GM12878 (cell line): ENCODE data around the gene ARHGEF3. TPM values are rescaled to one million over a fixed set of nuclear protein-coding genes. Genes with fewer than 3 reads are reported as not detected.

Source experiments
- ATAC-seq: fragments of 200-7000 bp; cut with Tn5 transposase; 3 replicates; pipeline ENCODE4 v1.9.1; 2020; ENCODE audit warnings: mild to moderate bottlenecking, moderate library complexity
- BruUV-seq: library from RNA; stranded (reverse); fragments of 400-500 nt; replicated peaks from 2 replicates; lab custom pipeline; 2021; lab: Mats Ljungman, UMichigan
- CTCF ChIA-PET: fragments of 300-600 bp; sonication (Branson Sonifier 250); formaldehyde crosslinking; extraction: SDS; loops from one replicate; lab custom pipeline; 2021; ENCODE audit warnings: inconsistent platforms; lab: Yijun Ruan, JAX
- POLR2A ChIA-PET: fragments of 350-600 bp; formaldehyde crosslinking; extraction: SDS; loops from one replicate; lab custom pipeline; 2021; ENCODE audit warnings: inconsistent platforms; lab: Charles Lee
- RAD21 ChIA-PET: fragments of 300-600 bp; sonication (Branson Sonifier 250); formaldehyde crosslinking; loops from one replicate; lab custom pipeline; 2023; ENCODE audit warnings: antibody characterized with exemption; ENCODE audit not compliant: unreplicated experiment; lab: Charles Lee
- SMC1A ChIA-PET: fragments of 300-600 bp; sonication (Branson Sonifier 250); formaldehyde crosslinking; loops from one replicate; lab custom pipeline; 2023; ENCODE audit not compliant: unreplicated experiment, uncharacterized antibody; lab: Charles Lee
- DNase-seq: peaks from one replicate; pipeline ENCODE4 v3.0.0-alpha.2; 2011; ENCODE audit warnings: low read depth, low spot score
- FAIRE-seq: peaks from 3 replicates; lab custom pipeline; 2011; peaks lifted over from hg19 to GRCh38; lab: Jason Lieb, UNC
- H2AFZ ChIP-seq: 2 replicates; pipeline ENCODE4 v1.6.0; 2011; ENCODE audit warnings: low read depth, low read length, control low read depth; ENCODE audit not compliant: control insufficient read depth
- H3K27ac ChIP-seq: 2 replicates; pipeline ENCODE4 v1.5.1; 2011; ENCODE audit warnings: control low read depth; ENCODE audit not compliant: control insufficient read depth, insufficient read depth
- H3K27me3 ChIP-seq, 2 experiments: replicated peaks in 1 of 2; 2 replicates each; pipeline versions ENCODE4 v1.6.0 to v1.6.1; 2011; ENCODE audit warnings: low read length in 1 of 2; ENCODE audit not compliant: control insufficient read depth in 2 of 2, insufficient read depth in 2 of 2
- H3K36me3 ChIP-seq, 2 experiments: 2 replicates each; pipeline ENCODE4 v1.5.1; 2011; ENCODE audit warnings: low read length in 1 of 2; ENCODE audit not compliant: control insufficient read depth in 2 of 2, insufficient read depth in 2 of 2
- H3K4me1 ChIP-seq: 2 replicates; pipeline ENCODE4 v1.6.1; 2011; ENCODE audit warnings: mild to moderate bottlenecking, low read length, moderate library complexity, mixed read lengths; ENCODE audit not compliant: control insufficient read depth, insufficient read depth
- H3K4me2 ChIP-seq: 2 replicates; pipeline ENCODE4 v1.6.0; 2011; ENCODE audit warnings: control low read depth; ENCODE audit not compliant: control insufficient read depth, insufficient read depth
- H3K4me3 ChIP-seq: fragments of 200-600 bp; sonication (generic); 2 replicates; pipeline ENCODE4 v1.5.1; 2016
- H3K79me2 ChIP-seq: 2 replicates; pipeline ENCODE4 v1.6.0; 2011; ENCODE audit warnings: low read length; ENCODE audit not compliant: control insufficient read depth, insufficient read depth
- H3K9ac ChIP-seq: 2 replicates; pipeline ENCODE4 v1.8.0; 2011; ENCODE audit warnings: low read length, control low read depth, mixed read lengths; ENCODE audit not compliant: control insufficient read depth, insufficient read depth
- H3K9me3 ChIP-seq: replicated peaks from 3 replicates; pipeline ENCODE4 v1.5.1; 2011; ENCODE audit warnings: mild to moderate bottlenecking, low read length; ENCODE audit not compliant: control insufficient read depth, insufficient read depth
- H4K20me1 ChIP-seq: 2 replicates; pipeline ENCODE4 v1.6.0; 2011; ENCODE audit not compliant: control insufficient read depth, insufficient read depth
- BCL3 ChIP-seq: IDR thresholded peaks from 2 replicates; pipeline ENCODE4 v1.6.1; 2011; ENCODE audit warnings: borderline replicate concordance, low read depth, mild to moderate bottlenecking, moderate library complexity, low read length; ENCODE audit not compliant: insufficient read depth, poor library complexity, severe bottlenecking
- E2F8 ChIP-seq: fragments of 450-650 bp; IDR thresholded peaks from 2 replicates; pipeline ENCODE4 v1.6.1; 2018; ENCODE audit warnings: mild to moderate bottlenecking, low read depth, moderate library complexity; ENCODE audit not compliant: partially characterized antibody
- JUNB ChIP-seq: IDR thresholded peaks from 2 replicates; pipeline ENCODE4 v1.6.1; 2016; ENCODE audit warnings: antibody characterized with exemption, mild to moderate bottlenecking
- JUND ChIP-seq: IDR thresholded peaks from 2 replicates; pipeline ENCODE4 v1.6.1; 2012; ENCODE audit warnings: low read depth, mild to moderate bottlenecking, low read length, improper control_type of control experiment, moderate library complexity
- MEF2B ChIP-seq: fragments of 450-650 bp; IDR thresholded peaks from 2 replicates; pipeline ENCODE4 v1.6.1; 2018; ENCODE audit warnings: mild to moderate bottlenecking, moderate library complexity; ENCODE audit not compliant: partially characterized antibody, poor library complexity, severe bottlenecking
- MLLT1 ChIP-seq: fragments of 450-650 bp; IDR thresholded peaks from 2 replicates; pipeline ENCODE4 v1.6.1; 2016; ENCODE audit warnings: mild to moderate bottlenecking
- MTA3 ChIP-seq: IDR thresholded peaks from 2 replicates; pipeline ENCODE4 v1.6.1; 2012; ENCODE audit warnings: low read length, inconsistent platforms, borderline replicate concordance
- RBBP5 ChIP-seq: fragments of 200-600 bp; sonication (generic); conservative IDR thresholded peaks from 2 replicates; pipeline ENCODE4 v1.6.1; 2016
- SPI1 ChIP-seq: IDR thresholded peaks from 2 replicates; pipeline ENCODE4 v1.6.1; 2011; ENCODE audit warnings: low read depth, mild to moderate bottlenecking, low read length, moderate library complexity, borderline replicate concordance; ENCODE audit not compliant: insufficient read depth
- STAT1 ChIP-seq: fragments of 450-650 bp; conservative IDR thresholded peaks from 2 replicates; pipeline ENCODE4 v1.6.1; 2014; ENCODE audit warnings: antibody characterized with exemption, mild to moderate bottlenecking
- ZBED1 ChIP-seq: IDR thresholded peaks from 2 replicates; pipeline ENCODE4 v1.6.1; 2016; ENCODE audit warnings: borderline replicate concordance
- ZNF24 ChIP-seq: fragments of 450-650 bp; IDR thresholded peaks from 2 replicates; pipeline ENCODE4 v1.6.1; 2017; ENCODE audit warnings: antibody characterized with exemption, mild to moderate bottlenecking
- whole genome bisulfite sequencing: methylation state at CpG from one replicate; pipeline ENCODE4 v1.1.6; 2016; ENCODE audit warnings: low lambda C conversion rate; ENCODE audit not compliant: insufficient replicate concordance, insufficient coverage; ENCODE audit errors: missing lambda C conversion rate; 5-methylcytosine and 5-hydroxymethylcytosine counted together
- in situ Hi-C: fragments of 300-500 bp; cut with MboI; formaldehyde crosslinking; loops from 9 replicates; pipeline ENCODE4 v1.14.3; 2018; ENCODE audit warnings: mixed read lengths
- intact Hi-C: fragments of 100-400 bp; cut with micrococcal nuclease; formaldehyde crosslinking; loops from one replicate; pipeline ENCODE4 v1.14.2; 2022; ENCODE audit not compliant: unreplicated experiment
- polyA plus RNA-seq, 11 experiments: library from polyadenylated mRNA; depleted of rRNA in 4 of 11; unstranded in 6 of 11; stranded (reverse) in 5 of 11; fragments of >200 nt; fragmentation: Nextera tagmentation in 4 of 11; fragmentation: Illumina TruSeq in 1 of 11; extraction: Ambion mirVana in 4 of 11; extraction: Trizol in 1 of 11; gene quantifications; 1 replicate in 1 of 11; 2 replicates in 10 of 11; pipeline versions ENCODE4 v1.2.1 to v1.2.3, GENCODE V29; 2011 to 2016; ENCODE audit warnings: inconsistent platforms in 2 of 11, missing spikeins in 2 of 11, low read depth in 1 of 11
- total RNA-seq, 4 experiments: library from RNA; depleted of rRNA in 3 of 4; stranded (reverse); fragments of >200 nt in 3 of 4; fragmentation: Illumina TruSeq in 1 of 4; extraction: Trizol in 1 of 4; gene quantifications; 2 replicates each; pipeline versions ENCODE4 v1.2.1 to v1.2.3, GENCODE V29; 2013 to 2021

The ARHGEF3 gene
- total and polyA plus RNA-seq, 10 of the 15 experiments (the other 5 are each of a cell fraction or from before 2014, with no cell fraction given) = 21.8 to 78.7 (median 56.2) TPM

- Histone ChIP-seq H3K27me3 (no peaks in the 10 kb centered on the region), H3K4me2 (peak overlapping the region; percentile 51), H3K9ac (no peak overlapping the region; the same call in 1 of the 2 replicates), H4K20me1 (no peaks in the 10 kb centered on the region), H3K36me3 (peaks cover 15 to 26% of the 10 kb centered on the region in 2 experiments), H2AFZ (no peak overlapping the region; the same call in 1 of the 2 replicates), H3K27ac (peak overlapping the region; percentile 70), H3K4me3 (0 out of 2 replicates have a peak overlapping the region, but pooled peaks have one; percentile 34), H3K4me1 (peaks cover 26% of the 10 kb centered on the region), H3K79me2 (no peaks in the 10 kb centered on the region), H3K9me3 (no peaks in the 10 kb centered on the region)
- CTCF ChIA-PET = interaction anchor here (1.1 to 9.6 kb wide), 15 partner anchors 9 to 264 kb away, joined by 3 to 108 read pairs (median 6); partner anchors contain the start of gene ARHGEF3
- POLR2A ChIA-PET = interaction anchor here (0.8 to 3.0 kb wide), 5 partner anchors 28 to 74 kb away, joined by 3 to 84 read pairs (median 5); partner anchors contain the start of gene ARHGEF3
- BruUV-seq = no TSS peak
- FAIRE-seq = no peak
- SMC1A ChIA-PET = interaction anchor here (0.7 to 8.7 kb wide), 16 partner anchors 11 to 193 kb away, joined by 3 to 152 read pairs (median 6); partner anchors contain the start of gene ARHGEF3
- in situ Hi-C loops = no loop called here
- ATAC-seq = peak; percentile 7
- RAD21 ChIA-PET = interaction anchor here (0.6 to 9.8 kb wide), 16 partner anchors 15 to 264 kb away, joined by 3 to 199 read pairs (median 4); partner anchors contain the start of gene ARHGEF3
- TF ChIP-seq MLLT1 = peak; percentile 87
- no peak for TF ChIP-seq RBBP5
- no peak for TF ChIP-seq BCL3
- no peak for TF ChIP-seq MEF2B
- no peak; the same call in 1 of the 2 replicates for TF ChIP-seq MTA3
- TF ChIP-seq E2F8 = no peak
- TF ChIP-seq SPI1 = no peak
- no peak for TF ChIP-seq ZNF24
- no peak for TF ChIP-seq JUND
- TF ChIP-seq STAT1 = no peak
- TF ChIP-seq ZBED1 = no peak
- 0 out of 2 replicates have a peak, but pooled peaks have one; percentile 13 for TF ChIP-seq JUNB
- 86% methylated on average over 3 of the region's 3 CpGs for WGBS
- intact Hi-C loops = loop anchor here (1.0 kb wide), 2 partner anchors 29 to 75 kb away; no protein-coding TSS in a partner anchor
- DNase-seq = no peak
These were observed 77.1 kb downstream of the ARHGEF3 start for GRCh38 chr3:56724676-56725075.
